Activated T-cell treated with anti-CD3 and anti-CD28 coated beads, Interleukin-2, amount 50 U/mL, for 48 hours (primary cell): Measurements from ENCODE around the gene KRTAP9-1.
"Not testable (repeated sequence)": the region's sequence is repeated elsewhere in the genome, so short reads cannot be mapped to it uniquely, and the experiment has no call there.

Experiments
- DNase-seq, 2 experiments: peaks; one replicate each; pipeline ENCODE4 v3.0.0-alpha.2; 2020

Gene KRTAP9-1, protein sequence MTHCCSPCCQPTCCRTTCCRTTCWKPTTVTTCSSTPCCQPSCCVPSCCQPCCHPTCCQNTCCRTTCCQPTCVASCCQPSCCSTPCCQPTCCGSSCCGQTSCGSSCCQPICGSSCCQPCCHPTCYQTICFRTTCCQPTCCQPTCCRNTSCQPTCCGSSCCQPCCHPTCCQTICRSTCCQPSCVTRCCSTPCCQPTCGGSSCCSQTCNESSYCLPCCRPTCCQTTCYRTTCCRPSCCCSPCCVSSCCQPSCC

DNA sequence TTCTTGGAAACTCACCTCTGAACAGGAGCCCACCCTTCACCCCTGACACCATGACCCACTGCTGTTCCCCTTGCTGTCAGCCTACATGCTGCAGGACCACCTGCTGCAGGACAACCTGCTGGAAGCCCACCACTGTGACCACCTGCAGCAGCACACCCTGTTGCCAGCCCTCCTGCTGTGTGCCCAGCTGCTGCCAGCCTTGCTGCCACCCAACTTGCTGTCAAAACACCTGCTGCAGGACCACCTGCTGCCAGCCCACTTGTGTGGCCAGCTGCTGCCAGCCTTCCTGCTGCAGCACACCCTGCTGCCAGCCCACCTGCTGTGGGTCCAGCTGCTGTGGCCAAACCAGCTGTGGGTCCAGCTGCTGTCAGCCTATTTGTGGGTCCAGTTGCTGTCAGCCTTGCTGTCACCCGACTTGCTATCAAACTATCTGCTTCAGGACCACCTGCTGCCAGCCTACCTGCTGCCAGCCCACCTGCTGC lies at the start of gene KRTAP9-1:
TSS of gene KRTAP9-1 (plus strand) at position 51 of the 482 bp plus-strand sequence. CDS start at position 51, 0 bp downstream.
- DNase-seq = not testable (repeated sequence)

DNA sequence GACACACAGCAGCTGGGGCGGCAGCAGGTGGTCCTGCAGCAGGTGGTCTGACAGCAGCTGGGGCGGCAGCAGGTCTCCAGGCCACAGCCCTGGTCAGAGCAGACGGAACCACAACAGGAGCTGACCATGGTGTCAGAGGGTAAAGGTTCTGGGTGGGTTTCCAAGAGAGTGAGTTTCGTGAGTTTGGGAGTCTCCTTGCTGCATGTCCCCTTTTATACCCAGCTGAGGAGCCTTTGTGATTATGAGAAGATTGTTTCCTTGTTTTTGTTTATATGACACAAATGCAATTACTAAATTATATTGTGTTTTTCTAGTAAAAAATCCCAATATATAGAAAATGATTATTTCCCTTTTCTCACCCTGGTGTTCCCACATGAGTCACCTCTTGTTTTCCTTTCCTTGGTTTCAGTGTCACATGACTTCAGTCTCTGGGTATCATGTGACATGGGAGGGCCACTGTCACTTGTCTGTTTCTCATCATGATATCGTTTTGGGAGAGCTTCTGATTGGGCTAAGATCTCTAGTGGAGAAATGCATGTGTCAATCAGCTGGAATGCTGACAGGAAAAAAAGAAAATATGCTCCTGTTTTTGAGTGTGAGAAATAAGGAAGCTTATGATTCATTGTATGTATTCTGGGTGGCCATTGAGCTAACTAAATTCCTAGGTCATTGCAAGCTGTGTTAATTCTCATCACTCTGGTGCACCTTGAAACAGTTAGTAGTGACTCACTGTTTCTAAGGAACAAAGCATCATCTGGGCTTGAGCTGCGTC lies 49.1 kb upstream of the KRTAP9-1 start, which contains the start of gene KRTAP4-6:
TSS of gene KRTAP4-6 (minus strand) at position 185 of the 772 bp plus-strand sequence. CDS start at position 128, 57 bp downstream.
- no peak for DNase-seq

DNA sequence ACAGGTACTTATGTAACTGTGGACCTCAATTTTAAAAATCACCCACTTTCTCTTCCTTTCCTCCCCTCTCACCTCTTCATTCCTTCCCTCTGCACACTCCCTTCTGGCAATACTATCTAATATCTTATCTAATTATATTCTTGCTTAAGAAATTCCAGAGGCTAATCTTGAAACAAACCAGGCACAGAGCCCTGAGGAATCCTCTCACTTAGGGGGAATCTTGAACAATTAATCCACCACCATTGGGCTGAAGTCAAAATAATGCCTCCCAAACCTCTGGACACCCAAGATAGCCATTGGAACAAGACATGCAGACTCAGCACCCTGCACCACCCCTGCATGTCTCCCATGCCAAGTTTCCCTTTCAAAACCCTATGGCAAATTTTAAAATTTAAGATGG lies 48.3 kb upstream of the KRTAP9-1 start:
- no peak for DNase-seq

DNA sequence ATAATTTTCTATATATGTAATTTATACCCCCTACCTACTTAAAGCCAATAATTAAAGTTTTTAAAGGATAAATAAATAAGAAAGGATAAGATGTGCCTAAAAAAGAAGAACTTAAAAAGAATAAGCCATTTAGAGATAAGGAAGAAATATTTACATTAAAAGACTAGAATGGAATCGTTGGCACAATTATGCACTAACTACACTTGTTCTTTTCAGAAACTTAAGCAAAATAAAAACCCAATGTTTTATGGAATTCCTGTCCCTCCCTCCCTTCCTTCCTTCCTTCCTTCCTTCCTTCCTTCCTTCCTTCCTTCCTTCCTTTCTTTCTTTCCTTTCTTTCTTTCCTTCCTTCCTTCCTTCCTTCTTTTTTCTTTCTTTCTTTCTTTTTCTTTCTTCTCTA lies 44.8 kb upstream of the KRTAP9-1 start:
- DNase-seq = no peak

DNA sequence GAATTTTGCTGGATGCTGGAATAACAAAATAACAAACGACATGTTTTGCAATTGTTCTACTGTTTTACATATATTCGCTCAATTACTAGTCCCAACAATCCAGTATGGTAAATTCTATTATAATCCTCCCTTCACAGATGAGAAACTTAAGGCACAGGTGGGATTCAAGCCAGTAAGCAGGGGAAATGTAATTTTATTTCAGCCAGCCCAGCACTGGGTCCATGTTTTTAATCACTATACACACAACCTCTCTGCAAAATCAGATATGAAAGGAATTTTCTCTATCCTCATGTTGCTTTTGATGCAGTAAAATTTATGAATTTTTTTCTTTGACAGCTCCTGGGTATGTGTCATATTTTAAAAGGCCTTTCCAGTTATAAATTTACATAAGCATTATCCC lies 44.4 kb upstream of the KRTAP9-1 start:
- no peak for DNase-seq

DNA sequence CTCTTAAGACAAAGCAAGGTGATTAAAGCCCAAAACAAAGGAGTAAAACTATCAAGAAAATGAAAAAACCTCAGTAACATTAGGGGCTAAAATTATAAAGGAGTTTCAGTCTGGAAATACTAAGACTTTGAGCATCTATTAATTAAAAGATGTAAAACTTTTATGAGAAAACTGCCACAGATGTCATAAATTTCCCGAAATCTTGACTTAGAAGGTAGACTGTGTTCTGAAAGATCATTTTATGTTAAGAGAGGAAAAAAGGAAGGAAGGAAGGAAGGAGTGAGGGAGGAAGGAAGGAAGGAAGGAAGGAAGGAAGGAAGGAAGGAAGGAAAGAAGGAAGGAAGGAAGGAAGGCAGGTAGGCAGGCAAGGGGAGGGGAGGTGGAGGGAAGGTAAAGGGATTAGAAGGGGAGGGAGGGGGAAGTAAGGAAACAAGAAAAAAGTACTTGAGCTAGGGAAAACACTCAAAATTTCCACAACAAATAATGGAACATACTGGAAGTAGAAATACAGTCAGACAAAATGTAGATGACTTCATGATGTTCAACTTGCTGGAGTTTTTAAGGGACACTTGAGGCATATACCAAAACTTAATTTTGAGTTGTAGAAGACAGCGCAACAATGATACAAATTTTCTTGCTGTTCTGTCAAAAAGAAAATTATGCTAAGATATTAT lies 42.0 kb upstream of the KRTAP9-1 start:
- DNase-seq = no peak

DNA sequence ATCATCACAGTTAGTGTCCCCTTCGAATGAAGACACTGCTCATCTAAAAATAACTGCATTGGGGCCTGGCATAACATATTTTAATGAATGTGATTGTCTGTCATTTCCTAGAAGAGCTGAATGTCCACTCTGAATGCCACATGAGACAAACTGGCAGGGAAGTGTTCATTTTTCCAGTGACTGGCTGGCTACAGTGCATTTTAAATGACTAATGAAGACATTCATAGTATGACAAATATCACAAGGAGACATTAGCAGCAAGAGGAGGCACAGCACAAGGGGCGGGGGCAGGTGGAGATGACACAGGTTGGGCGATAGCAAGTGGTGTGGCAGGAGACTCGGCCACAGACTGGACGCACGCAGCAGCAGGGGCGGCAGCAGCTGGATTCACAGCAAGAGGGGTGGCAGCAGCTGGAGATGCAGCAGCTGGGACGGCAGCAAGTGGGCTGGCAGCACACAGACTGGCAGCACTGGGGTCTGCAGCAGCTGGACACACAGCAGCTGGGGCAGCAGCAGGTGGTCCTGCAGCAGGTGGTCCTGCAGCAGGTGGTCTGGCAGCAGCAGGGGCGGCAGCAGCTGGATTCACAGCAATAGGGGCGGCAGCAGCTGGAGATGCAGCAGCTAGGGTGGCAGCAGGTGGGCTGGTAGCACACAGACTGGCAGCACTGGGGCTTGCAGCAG lies 40.6 kb upstream of the KRTAP9-1 start:
- DNase-seq = not testable (repeated sequence)

DNA sequence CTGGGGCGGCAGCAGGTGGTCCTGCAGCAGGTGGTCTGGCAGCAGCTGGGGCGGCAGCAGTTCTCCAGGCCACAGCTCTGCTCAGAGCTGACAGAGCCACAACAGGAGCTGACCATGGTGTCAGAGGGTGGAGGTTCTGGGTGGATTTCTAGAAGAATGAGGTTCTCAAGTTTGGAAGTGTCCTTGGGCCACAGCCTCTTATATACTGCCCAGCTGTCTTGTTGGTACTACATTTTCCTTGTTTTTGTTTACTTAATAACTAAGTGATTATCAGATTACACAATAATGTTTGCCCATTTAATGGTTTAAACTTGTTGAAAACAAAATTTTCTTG lies 40.1 kb upstream of the KRTAP9-1 start, which contains the start of gene KRTAP4-5:
TSS of gene KRTAP4-5 (minus strand) at position 174 of the 334 bp plus-strand sequence. CDS start at position 116, 58 bp downstream.
- DNase-seq = no peak

DNA sequence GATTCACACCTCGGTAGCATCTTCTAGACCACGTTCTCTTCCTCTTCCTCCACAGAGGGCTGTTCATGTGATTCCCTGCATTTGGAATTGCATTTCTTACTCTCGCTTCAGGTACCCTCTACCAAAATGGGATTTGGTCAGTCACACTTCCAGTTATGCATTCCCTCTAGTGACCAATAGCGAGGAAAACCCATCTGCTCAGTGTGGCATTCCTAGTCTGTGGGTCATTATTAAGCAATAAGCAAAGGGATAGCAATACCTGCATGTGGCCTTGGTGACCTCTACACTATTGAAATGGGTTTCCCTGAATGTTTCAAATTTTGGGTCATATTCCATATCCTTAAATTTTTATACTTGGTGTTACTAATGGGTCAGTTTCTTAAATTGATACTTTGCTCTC lies 39.7 kb upstream of the KRTAP9-1 start:
- DNase-seq = no peak

DNA sequence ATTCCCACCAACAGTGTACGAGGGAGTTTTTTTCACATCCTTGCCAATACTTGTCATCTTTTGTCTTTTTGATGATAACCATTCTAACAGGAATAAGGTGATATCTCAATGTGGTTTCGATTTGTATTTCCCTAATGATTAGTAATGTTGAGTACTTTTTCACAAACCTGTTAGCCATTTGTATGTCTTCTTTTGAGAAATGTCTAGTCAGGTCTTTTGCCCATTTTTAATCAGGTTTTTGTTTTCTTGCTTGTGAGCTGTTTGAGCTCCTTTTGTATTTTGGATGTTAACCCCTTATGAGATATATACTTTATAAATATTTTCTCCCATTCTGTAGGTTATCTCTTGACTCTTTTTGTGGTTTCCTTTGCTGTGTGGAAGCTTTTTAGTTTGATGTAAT lies 38.2 kb upstream of the KRTAP9-1 start:
- no peak for DNase-seq

DNA sequence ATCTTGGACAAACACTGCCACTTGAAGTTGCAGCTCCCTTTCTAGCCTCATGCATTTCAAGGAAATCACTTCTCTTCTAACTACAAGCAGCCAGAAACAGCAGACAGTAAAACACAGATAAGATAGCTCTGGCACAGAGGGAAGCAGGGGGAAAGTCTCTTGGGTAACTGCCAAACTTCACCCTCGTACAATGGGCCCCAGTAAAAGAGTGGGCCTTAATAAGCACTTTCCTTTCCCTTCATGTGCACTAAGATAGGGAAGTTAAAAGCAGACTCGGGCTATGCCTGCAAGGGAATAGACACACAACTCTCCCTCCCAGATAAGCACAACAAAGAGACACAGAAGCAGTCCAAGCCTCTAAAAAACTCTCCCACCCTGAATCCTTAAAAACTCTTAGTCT lies 35.8 kb upstream of the KRTAP9-1 start:
- no peak for DNase-seq

DNA sequence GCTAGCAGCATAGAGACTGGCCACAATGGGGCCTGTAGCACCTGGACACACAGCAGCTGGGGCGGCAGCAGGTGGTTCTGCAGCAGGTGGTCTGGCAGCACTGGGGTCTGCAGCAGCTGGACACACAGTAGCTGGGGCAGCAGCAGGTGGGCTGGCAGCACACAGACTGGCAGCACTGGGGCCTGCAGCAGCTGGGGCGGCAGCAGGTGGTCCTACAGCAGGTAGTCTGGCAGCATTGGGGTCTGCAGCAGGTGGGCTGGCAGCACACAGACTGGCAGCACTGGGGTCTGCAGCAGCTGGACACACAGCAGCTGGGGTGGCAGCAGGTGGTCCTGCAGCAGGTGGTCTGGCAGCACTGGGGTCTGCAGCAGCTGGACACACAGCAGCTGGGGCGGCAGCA lies 29.5 kb upstream of the KRTAP9-1 start:
- not testable (repeated sequence) for DNase-seq

DNA sequence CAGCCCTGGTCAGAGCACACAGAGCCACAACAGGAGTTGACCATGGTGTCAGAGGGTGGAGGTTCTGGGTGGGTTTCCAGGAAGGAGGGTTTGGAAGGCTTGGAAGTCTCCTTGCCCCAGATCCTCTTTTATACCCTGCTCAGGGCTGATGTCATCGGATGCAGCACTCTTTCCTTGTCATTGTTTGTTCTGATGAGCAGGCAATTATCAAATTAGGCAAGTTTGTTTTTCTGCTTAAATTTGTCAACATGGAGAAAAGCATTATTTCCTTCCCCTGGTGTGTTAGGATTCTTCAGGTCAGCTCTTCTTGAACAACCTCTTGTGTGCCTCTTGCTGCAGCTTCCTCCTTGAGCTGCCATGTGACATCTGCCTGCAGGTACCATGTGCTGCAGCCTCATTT lies 29.0 kb upstream of the KRTAP9-1 start, which contains the start of gene KRTAP4-4:
TSS of gene KRTAP4-4 (minus strand) at position 101 of the 400 bp plus-strand sequence. CDS start at position 44, 57 bp downstream.
- DNase-seq = no peak

DNA sequence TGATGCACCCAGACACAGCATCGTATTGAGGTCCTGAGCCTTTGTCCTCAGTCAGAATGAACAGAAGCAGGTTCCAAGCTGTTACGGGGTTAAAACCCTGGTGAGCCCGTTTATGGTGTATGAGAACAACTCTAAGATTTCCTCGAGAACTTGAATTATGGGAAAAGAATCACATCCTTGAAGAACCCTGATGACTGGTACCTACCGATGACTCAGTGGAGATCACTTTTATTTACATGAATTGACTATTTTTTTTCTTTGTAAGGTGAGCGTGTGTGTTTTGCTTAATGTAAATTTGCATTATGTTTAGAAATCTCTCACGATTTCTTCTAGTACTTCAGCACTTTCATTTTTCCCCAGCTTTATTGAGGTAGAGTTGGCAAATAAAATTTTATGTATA lies 25.9 kb upstream of the KRTAP9-1 start:
- DNase-seq = no peak

DNA sequence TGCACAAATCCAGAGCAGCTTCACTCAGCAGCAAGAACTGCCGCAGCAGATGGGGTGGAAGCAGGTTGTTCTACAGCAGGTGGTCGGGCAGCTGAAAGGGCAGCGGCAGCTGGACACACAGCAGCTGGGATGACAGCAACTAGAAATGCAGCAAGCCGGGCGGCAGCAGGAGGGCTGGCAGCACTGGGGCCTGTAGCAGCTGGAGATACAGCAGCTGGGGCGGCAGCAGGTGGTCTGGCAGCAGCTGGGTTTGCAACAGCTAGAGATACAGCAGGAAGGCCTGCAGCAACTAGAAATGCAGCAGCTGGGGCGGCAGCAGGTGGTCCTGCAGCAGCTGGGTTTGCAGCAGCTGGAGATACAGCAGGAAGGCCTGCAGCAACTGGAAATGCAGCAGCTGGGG lies 22.1 kb upstream of the KRTAP9-1 start:
- no peak for DNase-seq

DNA sequence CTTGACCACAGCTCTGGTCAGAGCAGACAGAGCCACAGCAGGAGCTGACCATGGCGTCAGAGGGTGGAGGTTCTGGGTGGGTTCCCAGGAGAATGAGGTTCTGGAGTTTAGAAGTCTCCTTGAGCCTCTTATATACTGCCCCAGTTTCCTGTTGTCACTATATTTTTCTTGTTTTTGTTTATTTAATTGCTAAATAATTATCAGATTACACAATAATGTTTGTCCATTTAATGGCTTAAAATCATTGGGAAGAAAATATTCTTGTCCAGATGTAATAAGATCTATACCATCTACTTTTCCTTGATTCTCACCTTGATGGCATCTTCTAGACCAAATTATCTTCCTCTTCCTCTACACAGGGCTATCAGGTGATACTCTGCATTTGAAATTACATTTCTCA lies 21.6 kb upstream of the KRTAP9-1 start, which contains the start of gene KRTAP4-3:
TSS of gene KRTAP4-3 (minus strand) at position 101 of the 400 bp plus-strand sequence. CDS start at position 52, 49 bp downstream.
- no peak for DNase-seq

DNA sequence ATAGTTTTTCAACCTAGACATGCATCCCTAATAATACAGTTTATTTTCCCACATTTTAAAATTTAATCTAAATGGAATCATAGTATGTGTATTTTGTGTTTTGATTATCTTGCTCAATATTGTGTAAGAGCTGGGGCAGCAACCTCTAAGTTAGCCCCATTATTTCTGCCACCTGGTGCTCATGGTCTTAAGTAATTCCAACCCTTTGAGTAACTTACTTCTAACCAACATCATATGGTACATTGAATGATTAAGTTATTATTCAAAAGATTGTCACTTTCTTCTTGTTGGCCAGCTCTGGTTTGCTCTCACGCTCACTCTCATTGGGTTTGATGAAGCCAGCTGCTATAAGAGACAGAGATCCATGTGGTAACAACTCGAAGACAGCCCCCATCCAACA lies 17.8 kb upstream of the KRTAP9-1 start:
- DNase-seq = no peak

DNA sequence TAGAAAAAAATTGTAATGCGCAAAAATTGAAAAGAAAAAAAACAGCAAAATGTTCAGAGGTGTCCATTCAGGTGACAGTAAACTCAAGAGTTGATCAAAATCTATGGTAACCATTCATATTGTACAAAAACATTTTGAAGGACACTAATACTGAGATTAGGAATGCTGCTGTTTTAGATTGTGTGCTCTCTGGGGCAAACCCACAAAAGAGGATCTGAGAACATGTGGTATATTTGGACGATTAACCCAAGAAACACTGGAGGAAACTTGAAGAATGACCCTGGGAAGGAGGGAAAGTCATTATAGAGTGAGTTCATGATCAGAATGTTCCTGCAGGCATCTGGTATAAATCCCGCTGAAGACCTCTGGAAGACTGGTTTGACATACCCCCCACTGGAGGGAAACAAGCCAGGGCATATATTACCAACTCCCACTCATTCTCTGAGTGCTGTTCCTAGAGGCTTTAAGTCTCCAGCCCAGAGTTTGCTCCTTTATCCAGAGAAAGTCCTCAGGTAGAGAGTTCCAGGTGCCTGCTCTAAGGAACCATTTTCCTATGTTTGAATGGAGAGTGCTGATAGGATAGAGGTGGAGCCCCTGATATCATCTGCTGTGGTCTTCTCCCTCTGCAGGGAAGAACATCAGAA lies 12.8 kb upstream of the KRTAP9-1 start:
- DNase-seq = no peak

DNA sequence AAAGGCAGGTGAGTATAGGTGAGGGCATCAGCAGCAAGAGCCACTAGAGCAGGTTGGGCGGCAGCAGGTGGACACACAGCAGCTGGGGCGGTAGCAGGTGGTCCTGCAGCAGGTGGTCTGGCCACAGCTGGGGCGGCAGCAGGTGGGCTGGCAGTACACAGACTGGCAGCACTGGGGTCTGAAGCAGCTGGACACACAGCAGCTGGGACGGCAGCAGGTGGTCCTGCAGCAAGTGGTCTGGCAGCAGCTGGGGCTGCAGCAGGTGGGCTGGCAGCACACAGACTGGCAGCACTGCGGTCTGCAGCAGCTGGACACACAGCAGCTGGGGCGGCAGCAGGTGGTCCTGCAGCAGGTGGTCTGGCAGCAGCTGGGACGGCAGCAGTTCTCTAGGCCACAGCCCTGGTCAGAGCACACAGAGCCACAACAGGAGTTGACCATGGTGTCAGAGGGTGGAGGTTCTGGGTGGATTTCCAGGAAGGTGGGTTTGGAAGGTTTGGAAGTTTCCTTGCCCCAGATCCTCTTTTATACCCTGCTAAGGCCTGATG lies 11.9 kb upstream of the KRTAP9-1 start, which contains the start of gene KRTAP4-2:
TSS of gene KRTAP4-2 (minus strand) at position 495 of the 545 bp plus-strand sequence. CDS start at position 438, 57 bp downstream.
- DNase-seq = no peak

DNA sequence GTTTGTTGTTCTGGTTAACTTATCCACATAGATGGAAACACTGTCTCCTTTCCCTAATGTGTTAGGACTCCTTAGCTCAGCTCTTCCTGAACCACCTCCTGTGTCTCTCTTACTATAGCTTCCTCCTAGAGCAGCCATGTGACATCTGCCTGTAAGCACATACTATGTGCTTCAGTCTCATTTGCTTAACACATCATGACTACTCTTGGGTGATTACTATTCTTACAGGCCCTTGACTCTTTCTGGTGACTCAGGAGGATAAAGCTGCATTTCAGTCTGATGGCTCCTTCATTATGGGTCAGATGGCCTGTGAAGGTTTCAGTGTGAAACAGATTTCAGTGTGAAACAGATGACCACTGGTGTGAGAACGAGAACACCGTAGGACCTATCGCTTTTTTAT lies 11.3 kb upstream of the KRTAP9-1 start:
- DNase-seq = no peak

DNA sequence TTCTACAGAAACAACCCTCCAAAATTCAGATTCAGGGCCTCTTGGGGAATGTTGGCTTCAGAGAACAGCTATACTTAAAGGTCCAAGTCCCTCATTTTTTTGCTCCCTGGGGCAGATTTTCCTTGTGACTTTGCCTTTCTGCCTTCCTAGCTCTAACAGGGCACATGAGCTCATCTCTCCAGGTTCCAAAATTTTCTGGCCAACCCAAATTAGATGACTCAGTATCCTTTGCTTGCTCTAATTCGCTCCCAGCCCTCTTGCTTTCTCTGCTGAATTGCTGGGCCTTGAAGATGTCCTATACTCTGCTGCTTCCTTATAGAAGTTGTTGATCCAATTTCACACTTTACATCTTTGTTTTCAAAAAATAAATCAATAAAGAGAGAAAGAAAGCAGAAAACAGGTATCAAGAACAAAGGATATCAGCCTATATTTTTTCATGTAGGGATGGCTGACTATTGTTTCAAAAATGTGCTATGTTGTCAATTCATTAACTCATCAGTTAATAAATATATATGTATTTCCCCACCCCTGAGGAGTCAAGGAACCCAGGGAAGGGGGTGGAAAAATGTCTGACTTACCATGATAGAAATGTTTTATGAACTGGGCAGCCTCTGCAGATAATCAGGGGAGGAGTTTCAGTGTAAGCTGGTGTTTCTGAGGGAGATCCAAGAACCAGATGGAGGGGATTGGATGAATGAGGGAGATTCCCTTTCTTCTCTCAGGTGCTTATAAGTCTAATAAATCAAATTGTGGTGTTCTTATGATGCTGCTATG lies 10.7 kb upstream of the KRTAP9-1 start:
- no peak for DNase-seq
